ENCODE measurements around the gene NLRP10. TPM values are rescaled to one million over a fixed set of nuclear protein-coding genes. Genes with fewer than 3 reads are reported as not detected.

NLRP10 gene
- total RNA-seq, 2 experiments from 2014 or later = not detected

DNA sequence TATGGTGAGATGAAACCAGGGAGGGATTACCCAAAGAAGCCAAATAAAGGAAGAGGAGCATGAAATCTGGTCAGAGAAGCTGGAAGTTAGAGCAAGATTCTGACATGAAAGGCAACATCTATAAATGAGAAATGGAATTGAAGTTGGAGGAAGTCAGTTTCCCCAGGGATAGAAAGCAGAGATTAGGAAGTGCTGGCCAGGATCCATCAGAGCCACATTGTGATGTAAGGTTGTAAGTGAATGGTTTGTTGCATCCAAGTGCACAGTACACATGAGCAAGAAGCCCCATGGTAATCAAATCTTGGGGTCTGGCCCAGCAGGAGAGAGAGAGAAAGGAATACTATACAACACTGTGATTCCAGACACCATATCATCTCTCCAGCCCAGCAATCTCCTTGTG lies 6.6 kb upstream of the NLRP10 start:
- H3K27ac Mint-ChIP-seq = no peak overlapping the region
- intact Hi-C loops (cut with micrococcal nuclease) = no loop called here
- H3K4me3 Mint-ChIP-seq = no peak overlapping the region
- no peaks in the 10 kb centered on the region for H3K4me1 Mint-ChIP-seq (ENCODE audit: low read depth)
- DNase-seq = no peak
- H3K36me3 Mint-ChIP-seq (ENCODE audit: low read depth) = no peaks in the 10 kb centered on the region
- CTCF ChIA-PET = no interaction called here
- H3K9me3 Mint-ChIP-seq = no peaks in the 10 kb centered on the region
- H3K27me3 Mint-ChIP-seq (ENCODE audit: low read depth) = peaks cover 6% of the 10 kb centered on the region

DNA sequence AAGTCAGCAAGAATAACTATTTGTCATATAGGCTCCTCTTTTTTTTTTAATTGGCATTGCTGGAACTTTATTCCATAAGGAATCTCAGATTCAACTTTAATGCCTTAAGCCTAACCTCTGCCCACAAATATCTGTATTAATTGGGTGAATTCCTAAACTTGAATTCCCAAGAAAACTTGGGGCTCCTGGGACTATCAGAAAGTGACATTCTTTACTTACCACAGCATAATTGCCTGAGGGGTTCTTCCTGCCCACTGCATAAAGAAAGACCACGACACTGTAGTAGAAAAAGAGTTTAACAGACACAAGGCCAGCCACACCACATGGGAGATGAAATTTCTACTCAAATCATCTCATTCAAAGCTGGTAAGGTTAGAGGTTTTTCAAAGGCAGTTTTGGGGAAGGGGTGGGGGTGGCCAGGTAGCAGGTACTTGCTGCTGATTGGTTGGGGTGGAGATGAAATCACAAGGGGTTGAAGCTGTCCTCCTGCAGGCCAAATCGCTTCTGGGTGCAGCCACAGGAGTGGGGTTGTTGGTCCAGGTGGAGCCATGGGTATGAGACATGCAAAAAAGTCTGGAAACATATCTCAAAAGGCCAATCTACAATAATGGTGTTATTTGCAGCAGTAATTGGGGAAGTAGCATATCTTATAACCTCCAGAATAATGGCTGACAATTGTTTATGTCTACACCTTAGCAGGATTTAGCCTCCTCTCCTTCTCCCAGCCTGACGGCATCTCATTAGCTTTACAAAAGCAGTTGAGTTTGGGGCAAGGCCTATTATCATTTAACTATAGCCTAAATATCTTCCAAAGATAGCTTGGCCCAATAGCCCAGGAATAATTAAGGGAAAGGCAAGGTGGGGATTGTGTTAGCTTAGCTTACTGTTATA lies 4.8 kb upstream of the NLRP10 start:
- H3K4me1 Mint-ChIP-seq (ENCODE audit: low read depth) = no peaks in the 10 kb centered on the region
- H3K27ac Mint-ChIP-seq = no peak overlapping the region
- intact Hi-C loops (cut with micrococcal nuclease) = no loop called here
- H3K27me3 Mint-ChIP-seq (ENCODE audit: low read depth) = peaks cover 6% of the 10 kb centered on the region
- no peak for DNase-seq
- no peak overlapping the region for H3K4me3 Mint-ChIP-seq
- H3K9me3 Mint-ChIP-seq = no peaks in the 10 kb centered on the region
- CTCF ChIA-PET = interaction anchor here (0.6 kb wide), 1 partner anchor 17 kb away, joined by 3 read pairs; the partner anchor contains the start of gene EIF3F
- no peaks in the 10 kb centered on the region for H3K36me3 Mint-ChIP-seq (ENCODE audit: low read depth)

DNA sequence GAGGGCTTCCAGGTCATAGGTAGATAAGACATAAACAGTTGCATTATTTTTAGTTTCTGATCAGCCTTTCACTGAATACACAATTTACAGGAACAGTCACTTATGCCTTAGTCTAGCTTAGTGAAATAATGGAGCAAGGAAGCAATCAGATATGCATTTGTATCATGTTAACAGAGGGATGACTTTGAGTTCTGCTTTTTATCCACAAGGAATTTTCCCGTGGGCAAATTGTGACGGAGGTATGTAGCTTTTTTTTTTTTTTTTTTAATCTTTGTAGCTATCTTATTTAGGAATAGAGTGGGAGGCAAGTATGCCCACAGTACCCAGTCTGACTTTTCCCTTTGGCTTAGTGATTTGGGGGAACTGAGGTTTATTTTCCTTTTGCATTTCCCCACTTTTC lies 3.4 kb upstream of the NLRP10 start:
- intact Hi-C loops (cut with micrococcal nuclease) = no loop called here
- CTCF ChIA-PET = interaction anchor here (1.3 kb wide), 1 partner anchor 18 kb away, joined by 7 read pairs; the partner anchor contains the start of gene EIF3F
- Mint-ChIP-seq H3K27ac (no peak overlapping the region), H3K9me3 (no peaks in the 10 kb centered on the region), H3K36me3 (ENCODE audit: low read depth) (no peaks in the 10 kb centered on the region), H3K4me3 (no peak overlapping the region), H3K4me1 (ENCODE audit: low read depth) (no peaks in the 10 kb centered on the region), H3K27me3 (ENCODE audit: low read depth) (peaks cover 6% of the 10 kb centered on the region)
- no peak for DNase-seq

DNA sequence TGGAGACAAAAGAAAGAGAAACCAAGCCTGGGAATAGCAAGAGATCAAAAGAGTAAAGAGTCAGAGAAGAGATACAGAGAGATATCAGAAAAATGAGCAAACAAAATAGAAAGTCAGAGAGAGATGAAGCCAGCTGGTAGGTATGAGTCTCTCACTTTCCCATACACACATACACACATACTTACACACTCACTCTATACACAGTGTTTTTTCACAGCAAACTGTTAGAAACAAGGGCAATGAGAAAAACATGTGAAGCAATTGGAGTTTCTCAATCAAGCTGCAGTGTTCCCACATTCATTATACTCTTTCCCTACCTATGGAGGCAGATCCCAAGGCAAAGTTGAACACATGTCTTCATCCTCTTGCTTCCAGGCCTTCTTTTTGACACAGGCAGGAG lies 2.6 kb upstream of the NLRP10 start:
- no peak overlapping the region for H3K4me3 Mint-ChIP-seq
- no peak for DNase-seq
- no peaks in the 10 kb centered on the region for H3K4me1 Mint-ChIP-seq (ENCODE audit: low read depth)
- H3K27me3 Mint-ChIP-seq (ENCODE audit: low read depth) = peaks cover 3% of the 10 kb centered on the region
- intact Hi-C loops (cut with micrococcal nuclease) = no loop called here
- H3K9me3 Mint-ChIP-seq = no peaks in the 10 kb centered on the region
- H3K36me3 Mint-ChIP-seq (ENCODE audit: low read depth) = no peaks in the 10 kb centered on the region
- CTCF ChIA-PET = interaction anchor here (1.3 kb wide), 1 partner anchor 19 kb away, joined by 7 read pairs; the partner anchor contains the start of gene EIF3F
- H3K27ac Mint-ChIP-seq = no peak overlapping the region

DNA sequence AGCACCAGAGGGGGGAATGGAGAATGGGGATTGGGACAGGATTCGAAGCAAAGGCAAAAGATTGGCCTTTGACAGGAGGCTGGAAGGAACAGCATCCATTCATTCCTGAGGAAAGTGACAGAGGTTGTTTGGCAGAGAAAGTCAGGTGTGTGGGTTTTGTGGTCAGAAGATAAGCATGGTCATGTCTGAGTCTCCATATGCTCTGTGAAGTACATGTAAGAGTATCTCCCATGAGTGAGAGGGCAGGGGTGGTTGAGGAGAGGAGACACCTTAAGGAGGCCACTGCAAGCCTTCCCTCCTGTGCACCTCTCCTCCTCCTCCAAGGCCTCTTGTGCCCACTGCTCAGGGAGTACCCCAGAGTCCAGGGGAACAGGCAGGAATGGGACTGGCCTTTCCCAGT lies 1.9 kb upstream of the NLRP10 start:
- H3K36me3 Mint-ChIP-seq (ENCODE audit: low read depth) = no peaks in the 10 kb centered on the region
- H3K9me3 Mint-ChIP-seq = no peaks in the 10 kb centered on the region
- no peaks in the 10 kb centered on the region for H3K4me1 Mint-ChIP-seq (ENCODE audit: low read depth)
- no peak overlapping the region for H3K4me3 Mint-ChIP-seq
- H3K27me3 Mint-ChIP-seq (ENCODE audit: low read depth) = peaks cover 2% of the 10 kb centered on the region
- H3K27ac Mint-ChIP-seq = no peak overlapping the region
- intact Hi-C loops (cut with micrococcal nuclease) = no loop called here
- CTCF ChIA-PET = no interaction called here
- no peak for DNase-seq

DNA sequence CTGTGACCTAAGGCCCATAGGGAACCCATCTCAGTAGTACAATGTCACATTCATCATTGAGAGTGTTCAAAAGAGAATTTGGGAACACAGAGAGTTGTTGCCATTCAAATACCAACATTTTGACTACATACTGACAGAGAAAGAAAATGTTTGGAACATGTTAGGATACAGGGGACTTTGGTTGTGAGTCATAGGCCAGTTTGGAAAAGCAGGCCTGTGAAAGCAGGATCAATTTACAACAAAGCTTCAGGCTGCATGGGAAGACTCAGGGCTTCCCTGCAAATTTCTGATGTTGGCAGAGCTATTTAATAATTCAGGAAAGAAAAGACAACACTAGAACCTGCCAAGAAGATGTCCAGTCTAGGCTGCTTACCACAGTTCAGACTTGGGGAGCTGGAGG lies 374 bp downstream of the NLRP10 start:
- intact Hi-C loops (cut with micrococcal nuclease) = no loop called here
- CTCF ChIA-PET = no interaction called here
- no peak overlapping the region for H3K4me3 Mint-ChIP-seq
- no peak overlapping the region for H3K27ac Mint-ChIP-seq
- H3K9me3 Mint-ChIP-seq = no peaks in the 10 kb centered on the region
- no peaks in the 10 kb centered on the region for H3K36me3 Mint-ChIP-seq (ENCODE audit: low read depth)
- peaks cover 7% of the 10 kb centered on the region for H3K27me3 Mint-ChIP-seq (ENCODE audit: low read depth)
- DNase-seq = no peak
- H3K4me1 Mint-ChIP-seq (ENCODE audit: low read depth) = no peaks in the 10 kb centered on the region

DNA sequence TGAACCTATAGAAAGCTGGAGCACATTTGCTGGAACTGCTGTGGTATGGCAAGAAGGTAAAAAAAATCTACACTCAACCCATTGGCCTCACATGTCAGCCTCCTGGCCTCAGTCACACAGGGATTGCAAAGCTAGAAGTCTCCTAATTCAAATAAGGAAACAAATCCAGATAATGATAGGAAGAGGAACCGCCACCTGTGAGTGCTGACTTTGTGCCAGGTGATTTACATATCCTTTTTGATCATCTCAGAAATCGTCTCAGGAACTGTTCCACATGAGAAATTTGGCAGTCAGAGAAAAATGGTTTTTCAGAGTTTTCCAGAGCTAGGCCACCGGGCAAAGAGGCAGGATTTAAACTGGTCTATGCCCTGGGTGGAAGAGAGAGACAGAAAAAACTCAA lies 986 bp downstream of the NLRP10 start:
- Mint-ChIP-seq H3K9me3 (no peaks in the 10 kb centered on the region), H3K27me3 (ENCODE audit: low read depth) (peaks cover 8% of the 10 kb centered on the region)

DNA sequence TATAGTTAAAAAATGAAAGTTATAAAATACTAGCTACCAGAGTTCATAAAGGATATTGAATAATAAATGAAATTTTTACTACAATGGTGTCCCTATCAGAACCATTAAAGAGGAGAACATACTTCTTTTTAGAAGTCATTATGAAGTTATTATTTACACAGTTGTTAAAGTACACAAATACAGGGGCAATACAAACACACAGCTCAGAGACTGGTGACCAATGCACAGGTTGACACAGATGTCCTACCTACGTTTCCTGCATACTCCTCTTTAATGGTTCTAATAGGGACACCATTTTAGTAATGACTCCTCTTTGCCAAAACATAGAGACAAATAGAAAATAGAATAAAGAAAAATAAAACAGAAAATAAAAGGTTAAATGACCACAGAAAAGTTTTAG lies 10.1 kb downstream of the NLRP10 start:
- H3K4me3 Mint-ChIP-seq = no peak overlapping the region
- H3K27me3 Mint-ChIP-seq (ENCODE audit: low read depth) = peaks cover 11% of the 10 kb centered on the region
- CTCF ChIA-PET = interaction anchor here (1.4 kb wide), 1 partner anchor 62 kb away, joined by 3 read pairs; no protein-coding TSS in a partner anchor
- H3K36me3 Mint-ChIP-seq (ENCODE audit: low read depth) = no peaks in the 10 kb centered on the region
- H3K9me3 Mint-ChIP-seq = peaks cover 2% of the 10 kb centered on the region
- H3K27ac Mint-ChIP-seq = no peak overlapping the region
- intact Hi-C loops (cut with micrococcal nuclease) = no loop called here
- no peaks in the 10 kb centered on the region for H3K4me1 Mint-ChIP-seq (ENCODE audit: low read depth)
- no peak for DNase-seq

More for the DNA sequence above, 986 bp downstream of the NLRP10 start:
- no peaks in the 10 kb centered on the region for H3K36me3 Mint-ChIP-seq (ENCODE audit: low read depth)
- H3K27ac Mint-ChIP-seq = no peak overlapping the region
- CTCF ChIA-PET = no interaction called here
- intact Hi-C loops (cut with micrococcal nuclease) = no loop called here
- DNase-seq = no peak
- H3K4me1 Mint-ChIP-seq (ENCODE audit: low read depth) = no peaks in the 10 kb centered on the region
- H3K4me3 Mint-ChIP-seq = no peak overlapping the region

DNA sequence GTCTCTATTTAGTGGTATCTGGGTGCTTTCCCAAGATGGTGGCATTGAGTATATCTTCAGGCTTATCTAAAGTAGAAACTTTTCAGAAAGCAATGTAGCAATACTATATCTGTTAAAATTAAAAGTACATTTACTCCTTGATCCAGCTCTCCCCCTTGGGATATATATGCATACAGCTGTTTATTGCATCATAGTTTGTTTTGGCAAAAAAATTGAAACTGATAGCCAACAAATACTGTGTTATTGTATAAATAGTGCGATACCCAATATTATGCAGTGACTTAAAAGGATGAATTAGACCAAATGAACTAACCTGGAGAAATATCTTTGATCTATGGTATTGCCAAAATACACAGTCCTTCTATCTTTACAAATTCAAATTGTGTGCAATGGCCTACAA lies 15.3 kb downstream of the NLRP10 start:
- DNase-seq = no peak
- no peaks in the 10 kb centered on the region for H3K9me3 Mint-ChIP-seq
- no peaks in the 10 kb centered on the region for H3K36me3 Mint-ChIP-seq (ENCODE audit: low read depth)
- CTCF ChIA-PET = no interaction called here
- intact Hi-C loops (cut with micrococcal nuclease) = no loop called here
- H3K27me3 Mint-ChIP-seq (ENCODE audit: low read depth) = peaks cover 18% of the 10 kb centered on the region
- H3K27ac Mint-ChIP-seq = no peak overlapping the region
- no peak overlapping the region for H3K4me3 Mint-ChIP-seq
- H3K4me1 Mint-ChIP-seq (ENCODE audit: low read depth) = no peaks in the 10 kb centered on the region

DNA sequence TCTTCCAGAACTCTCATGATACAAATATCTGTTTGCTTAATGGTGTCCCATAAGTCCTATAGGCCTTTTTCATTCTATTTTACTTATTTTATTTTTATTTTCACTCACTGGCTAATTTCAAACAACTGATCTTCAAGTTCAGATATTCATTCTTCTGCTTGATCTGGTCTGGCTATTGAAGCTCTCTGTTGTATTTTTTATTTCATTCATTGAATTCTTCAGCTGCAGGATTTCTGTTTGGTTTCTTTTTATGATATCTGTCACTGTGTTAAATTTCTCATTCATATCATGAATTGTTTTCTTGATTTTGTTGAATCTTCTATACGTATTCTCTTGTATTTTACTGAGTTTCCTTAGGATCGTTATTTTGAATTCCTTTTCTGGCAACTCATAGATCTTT lies 21.1 kb downstream of the NLRP10 start:
- DNase-seq = no peak
- peaks cover 22% of the 10 kb centered on the region for H3K9me3 Mint-ChIP-seq
- peaks cover 20% of the 10 kb centered on the region for H3K27me3 Mint-ChIP-seq (ENCODE audit: low read depth)
- CTCF ChIA-PET = no interaction called here
- H3K36me3 Mint-ChIP-seq (ENCODE audit: low read depth) = no peaks in the 10 kb centered on the region
- intact Hi-C loops (cut with micrococcal nuclease) = no loop called here
- H3K27ac Mint-ChIP-seq = no peak overlapping the region
- H3K4me1 Mint-ChIP-seq (ENCODE audit: low read depth) = no peaks in the 10 kb centered on the region
- H3K4me3 Mint-ChIP-seq = no peak overlapping the region

DNA sequence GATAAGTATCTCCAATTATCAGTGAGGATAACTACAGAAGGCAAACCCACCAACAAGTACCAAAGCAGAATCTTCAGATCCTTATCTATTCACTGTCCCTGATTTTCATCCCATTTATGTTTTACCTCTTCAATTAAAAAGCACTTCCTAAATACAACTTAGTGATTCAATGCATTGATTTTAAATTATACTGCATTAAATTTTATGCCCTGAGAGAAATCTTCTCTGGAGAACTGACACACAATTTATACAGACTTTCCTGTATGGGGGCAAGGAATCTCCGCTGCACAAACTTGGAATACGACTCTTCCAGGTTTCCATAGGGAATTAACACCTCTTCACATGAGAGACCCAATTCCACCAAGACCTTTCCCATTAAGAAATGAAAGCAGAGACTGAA lies 23.6 kb downstream of the NLRP10 start, which contains the start of gene OR10A3:
OR10A3 (minus strand) TSS at position 101 of the 400 bp plus-strand sequence. CDS start 2,188 bp downstream, outside the sequence.
- CTCF ChIA-PET = no interaction called here
- no peak for DNase-seq
- peaks cover 22% of the 10 kb centered on the region for H3K9me3 Mint-ChIP-seq

DNA sequence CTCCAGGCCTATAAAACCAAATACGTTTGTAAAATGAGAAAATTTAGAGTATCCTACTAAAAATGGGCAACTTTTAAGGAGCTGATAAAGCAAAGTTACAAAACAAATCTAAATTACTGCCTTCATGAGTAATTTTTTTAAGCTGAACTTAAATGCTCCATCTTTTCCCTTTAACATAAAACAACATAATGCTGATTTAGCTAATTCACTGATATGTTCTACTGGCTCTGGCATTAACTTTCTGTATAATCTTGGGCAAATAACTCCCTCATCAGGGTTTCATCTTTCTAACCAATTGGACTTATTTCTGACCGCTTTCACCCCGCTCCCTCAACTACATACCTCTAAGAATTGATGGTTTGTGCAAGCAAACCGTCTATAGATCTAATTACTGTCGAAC lies 24.1 kb downstream of the NLRP10 start:
- H3K36me3 Mint-ChIP-seq (ENCODE audit: low read depth) = no peaks in the 10 kb centered on the region
- peaks cover 22% of the 10 kb centered on the region for H3K9me3 Mint-ChIP-seq
- CTCF ChIA-PET = interaction anchor here (0.6 kb wide), 1 partner anchor 361 kb away, joined by 3 read pairs; no protein-coding TSS in a partner anchor
- peaks cover 21% of the 10 kb centered on the region for H3K27me3 Mint-ChIP-seq (ENCODE audit: low read depth)
- H3K27ac Mint-ChIP-seq = no peak overlapping the region
- DNase-seq = no peak
- no peaks in the 10 kb centered on the region for H3K4me1 Mint-ChIP-seq (ENCODE audit: low read depth)
- intact Hi-C loops (cut with micrococcal nuclease) = no loop called here
- H3K4me3 Mint-ChIP-seq = no peak overlapping the region

More for the DNA sequence above, 23.6 kb downstream of the NLRP10 start, which contains the start of gene OR10A3:
- H3K27ac Mint-ChIP-seq = no peak within 1 kb of the TSS
- H3K36me3 Mint-ChIP-seq (ENCODE audit: low read depth) = no peaks in the 10 kb centered on the region
- H3K4me3 Mint-ChIP-seq = no peak within 1 kb of the TSS
- peaks cover 21% of the 10 kb centered on the region for H3K27me3 Mint-ChIP-seq (ENCODE audit: low read depth)
- no peaks in the 10 kb centered on the region for H3K4me1 Mint-ChIP-seq (ENCODE audit: low read depth)
- intact Hi-C loops (cut with micrococcal nuclease) = no loop called here

DNA sequence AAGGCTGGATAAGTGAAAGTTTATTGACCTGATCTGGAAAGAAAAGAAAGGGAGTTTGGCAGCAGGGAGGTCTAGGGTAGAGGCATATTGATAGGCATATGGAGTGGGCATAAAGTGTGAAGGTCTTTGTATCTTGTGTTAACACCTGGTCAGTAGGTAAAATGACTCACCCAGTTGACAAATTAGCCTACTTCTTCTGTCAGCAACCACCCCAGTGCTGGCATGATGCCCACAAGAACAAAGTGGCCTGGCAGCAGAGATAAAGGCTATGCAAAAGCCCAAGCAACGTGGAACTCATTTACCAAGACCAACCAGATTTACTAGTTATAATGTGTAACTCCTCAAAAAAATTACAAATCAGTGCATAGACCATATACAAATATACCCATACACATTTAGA lies 28.6 kb downstream of the NLRP10 start:
- CTCF ChIA-PET = no interaction called here

More for the DNA sequence above, 28.6 kb downstream of the NLRP10 start:
- H3K9me3 Mint-ChIP-seq = no peaks in the 10 kb centered on the region
- no peak overlapping the region for H3K27ac Mint-ChIP-seq
- no peak for DNase-seq
- peaks cover 35% of the 10 kb centered on the region for H3K27me3 Mint-ChIP-seq (ENCODE audit: low read depth)
- no peaks in the 10 kb centered on the region for H3K36me3 Mint-ChIP-seq (ENCODE audit: low read depth)
- H3K4me1 Mint-ChIP-seq (ENCODE audit: low read depth) = no peaks in the 10 kb centered on the region
- intact Hi-C loops (cut with micrococcal nuclease) = no loop called here
- H3K4me3 Mint-ChIP-seq = no peak overlapping the region

All from activated naive CD4-positive, alpha-beta T cell treated with anti-CD3 and anti-CD28 coated beads for 36 hours (primary cell).